ENCODE results near the gene N4BP2.

DNA sequence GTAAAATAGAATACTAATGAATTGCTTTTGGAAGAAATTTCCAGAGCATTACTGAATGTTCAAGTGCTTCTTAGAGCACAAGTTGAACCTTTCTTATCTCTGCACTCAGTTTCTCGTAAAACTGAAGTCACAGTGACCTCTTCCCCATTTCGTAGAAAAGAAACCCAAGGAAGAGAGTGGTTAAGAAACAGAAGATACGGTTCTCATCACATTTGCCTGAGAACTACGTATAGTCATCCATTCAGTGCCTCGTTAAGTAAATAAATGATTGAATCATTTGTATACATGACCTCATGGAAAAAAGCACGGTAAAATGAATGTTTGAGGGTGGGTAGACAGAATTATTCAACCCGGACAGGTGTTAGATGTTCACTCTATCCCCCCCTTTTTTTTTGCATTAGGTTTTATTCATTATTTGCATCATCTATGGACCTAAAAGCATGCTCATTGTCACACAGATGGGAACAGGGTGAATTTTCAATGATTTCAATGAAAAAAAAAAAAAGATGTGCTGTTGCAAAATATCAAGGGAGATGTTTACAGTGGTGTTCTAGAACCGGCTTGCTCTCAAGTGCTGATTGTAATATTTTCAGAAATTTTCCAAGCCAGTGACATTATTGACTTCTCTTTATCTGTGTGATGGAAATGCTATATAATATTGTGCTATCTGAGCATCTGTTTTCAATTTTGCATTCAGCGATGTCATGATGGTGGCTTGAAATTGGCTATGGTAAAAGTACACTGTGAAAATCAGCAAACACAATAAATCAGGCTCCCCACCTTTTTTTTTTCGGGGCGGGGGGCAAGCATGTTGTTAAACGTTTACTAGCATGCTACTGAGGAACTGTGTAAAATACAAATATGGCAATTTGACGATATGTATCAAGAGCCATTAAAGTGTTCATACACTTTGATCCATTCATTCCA lies 144.5 kb downstream of the N4BP2 start:
- no peak for TF ChIP-seq EZH2phosphoT487 (IDR thresholded peaks at IDR 0.05; ENCODE audit: low read depth, severe bottlenecking, unreplicated experiment)
- no peak for TF ChIP-seq CTCF (IDR thresholded peaks at IDR 0.05; ENCODE audit: poor library complexity)
- no peak for TF ChIP-seq EZH2 (IDR thresholded peaks at IDR 0.05; ENCODE audit: borderline replicate concordance)

All from hepatocyte (in vitro differentiated cells).